ENCODE results near the gene DSTN.

DSTN gene

DNA sequence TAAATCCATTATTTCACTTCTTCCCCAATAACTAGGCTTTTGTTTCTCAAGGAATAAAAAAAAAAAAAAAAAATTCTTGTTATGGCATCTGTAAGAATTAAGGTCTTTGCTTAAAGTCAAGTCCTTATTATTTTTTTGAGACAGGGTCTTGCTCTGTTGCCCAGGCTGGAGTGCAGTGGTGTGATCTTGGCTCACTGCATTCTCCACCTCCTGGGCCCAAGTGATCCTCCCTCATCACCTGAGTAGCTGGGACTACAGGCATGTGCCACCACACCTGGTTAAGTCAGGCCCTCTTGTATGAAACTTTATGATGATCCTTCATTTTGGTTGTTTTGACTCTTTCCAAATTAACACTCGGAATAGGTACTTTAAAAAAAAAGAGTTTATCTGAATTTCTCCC is 17.3 kb downstream of the DSTN start:
- H3K4me1 Mint-ChIP-seq = no peaks in the 10 kb centered on the region
- ATAC-seq = no peak
- H3K4me3 Mint-ChIP-seq = no peak overlapping the region
- H3K9me3 Mint-ChIP-seq = no peaks in the 10 kb centered on the region
- no peak overlapping the region for H3K27ac Mint-ChIP-seq
- DNase-seq = no peak
- no peaks in the 10 kb centered on the region for H3K27me3 Mint-ChIP-seq

GRCh38 chr20:17587824-17588223 is 17.9 kb downstream of the DSTN start:
- Mint-ChIP-seq H3K9me3 (no peaks in the 10 kb centered on the region), H3K4me3 (no peak overlapping the region), H3K27me3 (no peaks in the 10 kb centered on the region), H3K4me1 (no peaks in the 10 kb centered on the region), H3K27ac (no peak overlapping the region)
- DNase-seq (no peak), ATAC-seq (no peak)

DNA sequence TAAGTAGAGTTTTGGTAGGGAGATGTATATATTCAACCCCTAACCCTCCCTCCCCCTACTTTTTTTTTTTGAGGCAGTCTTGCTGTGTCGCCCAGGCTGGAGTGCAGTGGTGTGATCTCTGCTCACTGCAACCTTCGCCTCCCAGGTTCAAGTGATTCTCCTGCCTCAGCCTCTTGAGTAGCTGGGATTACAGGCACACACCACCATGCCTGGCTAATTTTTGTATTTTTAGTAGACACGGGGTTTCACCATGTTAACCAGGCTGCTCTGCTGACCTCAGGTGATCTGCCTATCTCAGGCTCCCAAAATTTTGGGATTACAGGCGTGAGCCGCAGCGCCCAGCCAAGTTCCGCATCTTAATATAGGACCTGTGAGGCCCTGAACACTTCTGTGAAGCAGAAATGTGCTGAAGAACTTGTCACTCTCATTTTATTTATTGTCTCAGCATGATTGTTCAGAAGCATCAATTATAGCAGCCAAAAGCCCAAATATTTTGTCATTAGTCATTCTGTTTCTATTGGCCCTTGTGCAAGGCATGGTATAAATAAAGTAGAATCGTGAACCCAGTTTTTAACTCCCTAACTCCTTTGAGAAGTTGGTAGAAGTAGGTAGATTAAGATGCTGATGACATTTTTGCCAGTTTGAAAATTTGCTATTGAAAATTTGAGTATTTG is 19.4 kb downstream of the DSTN start:
- H3K4me1 Mint-ChIP-seq = no peaks in the 10 kb centered on the region
- no peaks in the 10 kb centered on the region for H3K9me3 Mint-ChIP-seq
- no peak overlapping the region for H3K27ac Mint-ChIP-seq
- H3K4me3 Mint-ChIP-seq = no peak overlapping the region
- no peak for DNase-seq
- no peak for ATAC-seq
- no peaks in the 10 kb centered on the region for H3K27me3 Mint-ChIP-seq

DNA sequence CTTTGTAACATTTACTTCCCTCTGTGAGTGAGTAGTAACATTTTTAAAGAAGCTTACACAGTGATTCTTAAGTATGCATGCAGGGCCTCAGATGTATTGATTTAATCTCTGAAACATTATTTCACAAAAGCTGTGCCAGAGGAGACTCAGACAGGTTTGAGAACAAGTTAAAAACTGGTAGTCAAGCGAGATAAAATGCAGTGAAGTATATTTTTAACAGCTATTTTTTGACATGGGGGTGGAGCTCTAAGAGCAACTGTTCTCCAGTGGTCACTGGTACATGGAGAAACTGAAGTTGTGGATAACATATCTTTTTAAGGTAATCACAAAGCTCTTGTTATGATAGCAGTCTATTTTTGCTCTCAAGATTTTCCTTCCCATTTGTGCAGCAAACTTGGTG is 20.4 kb downstream of the DSTN start:
- ATAC-seq = no peak
- no peak for DNase-seq
- Mint-ChIP-seq H3K27ac (no peak overlapping the region), H3K27me3 (no peaks in the 10 kb centered on the region), H3K4me1 (no peaks in the 10 kb centered on the region), H3K4me3 (no peak overlapping the region), H3K9me3 (no peaks in the 10 kb centered on the region)

GRCh38 chr20:17593902-17594301 is 24.0 kb downstream of the DSTN start:
- Mint-ChIP-seq H3K27ac (no peak overlapping the region), H3K4me3 (no peak overlapping the region)
- no peak for DNase-seq

GRCh38 chr20:17594443-17594842 is 24.6 kb downstream of the DSTN start:
- Mint-ChIP-seq H3K27ac (no peak overlapping the region), H3K4me3 (no peak overlapping the region), H3K4me1 (no peaks in the 10 kb centered on the region), H3K27me3 (no peaks in the 10 kb centered on the region), H3K9me3 (no peaks in the 10 kb centered on the region)
- ATAC-seq (no peak), DNase-seq (no peak)

More at GRCh38 chr20:17593902-17594301, 24.0 kb downstream of the DSTN start:
- Mint-ChIP-seq H3K9me3 (no peaks in the 10 kb centered on the region), H3K27me3 (no peaks in the 10 kb centered on the region), H3K4me1 (no peaks in the 10 kb centered on the region)
- ATAC-seq = no peak

DNA sequence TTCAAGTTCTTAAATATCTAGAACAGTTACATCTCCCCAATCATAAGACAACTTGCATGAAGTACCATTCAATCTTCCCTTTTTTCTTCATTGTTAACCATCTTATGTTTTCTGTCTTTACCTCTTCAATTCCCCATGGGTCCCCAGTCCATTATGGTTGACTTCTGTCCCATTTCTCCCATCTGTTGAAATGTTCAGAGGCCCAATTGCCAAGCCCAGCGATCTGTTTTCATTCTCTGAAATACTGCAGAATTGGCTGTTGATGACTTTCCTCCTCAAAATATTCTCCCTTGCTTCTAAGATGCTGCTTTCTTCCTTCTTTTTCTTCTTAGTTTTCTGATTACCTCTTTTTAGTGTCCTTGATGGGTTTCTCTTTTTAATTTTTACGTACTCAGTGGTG is 26.0 kb downstream of the DSTN start:
- ATAC-seq = no peak
- DNase-seq = no peak
- no peaks in the 10 kb centered on the region for H3K4me1 Mint-ChIP-seq
- no peaks in the 10 kb centered on the region for H3K9me3 Mint-ChIP-seq
- H3K27me3 Mint-ChIP-seq = no peaks in the 10 kb centered on the region
- H3K4me3 Mint-ChIP-seq = no peak overlapping the region
- H3K27ac Mint-ChIP-seq = no peak overlapping the region

DNA sequence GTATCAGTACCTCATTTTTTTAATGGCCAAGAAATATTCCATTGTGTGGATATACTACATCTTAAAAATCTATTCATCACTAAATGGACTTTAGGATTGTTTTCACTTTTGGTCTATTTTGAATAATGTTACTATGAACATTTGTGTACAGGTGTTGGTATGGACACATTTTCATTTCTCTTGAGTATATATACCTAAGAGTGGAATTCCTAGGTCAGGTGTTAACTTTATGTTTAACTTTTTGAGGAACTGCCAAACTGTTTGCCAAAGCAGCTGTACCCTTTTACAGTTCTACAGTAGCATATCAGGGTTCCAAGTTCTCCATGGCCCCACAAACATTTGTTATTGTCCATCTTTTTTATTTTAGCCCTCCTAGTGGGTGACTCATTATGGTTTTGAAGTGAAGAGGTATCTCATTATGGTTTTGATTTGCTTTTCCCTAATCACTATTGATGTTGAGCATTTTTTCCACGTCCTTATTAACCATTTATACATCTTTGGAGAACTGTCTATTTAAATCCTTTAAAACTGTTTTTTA is 28.2 kb downstream of the DSTN start:
- no peak for DNase-seq
- no peak for ATAC-seq
- Mint-ChIP-seq H3K27me3 (no peaks in the 10 kb centered on the region), H3K9me3 (no peaks in the 10 kb centered on the region), H3K4me1 (no peaks in the 10 kb centered on the region), H3K27ac (no peak overlapping the region), H3K4me3 (no peak overlapping the region)

DNA sequence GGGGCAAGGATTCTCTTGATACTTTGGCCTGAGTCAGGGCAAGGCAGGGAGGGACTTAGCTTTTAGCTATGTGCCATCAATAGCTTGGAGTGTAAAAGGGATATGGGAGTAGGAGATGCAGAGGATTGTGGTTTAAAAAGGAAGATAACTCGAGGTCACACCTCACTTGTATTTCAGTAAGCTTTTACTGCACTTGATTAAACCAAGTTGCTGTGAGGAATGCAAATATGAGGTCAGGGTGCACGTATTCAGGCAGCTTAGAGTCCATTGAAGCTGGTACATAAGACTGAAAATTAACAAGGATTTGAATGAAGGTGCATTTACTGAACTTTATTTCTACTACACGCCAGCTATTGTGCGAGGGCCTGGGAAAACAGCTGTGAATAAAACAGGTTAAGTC is 32.1 kb downstream of the DSTN start:
- Mint-ChIP-seq H3K27ac (no peak overlapping the region), H3K4me1 (no peaks in the 10 kb centered on the region), H3K27me3 (no peaks in the 10 kb centered on the region), H3K9me3 (no peaks in the 10 kb centered on the region), H3K4me3 (no peak overlapping the region)
- DNase-seq (no peak), ATAC-seq (no peak)

DNA sequence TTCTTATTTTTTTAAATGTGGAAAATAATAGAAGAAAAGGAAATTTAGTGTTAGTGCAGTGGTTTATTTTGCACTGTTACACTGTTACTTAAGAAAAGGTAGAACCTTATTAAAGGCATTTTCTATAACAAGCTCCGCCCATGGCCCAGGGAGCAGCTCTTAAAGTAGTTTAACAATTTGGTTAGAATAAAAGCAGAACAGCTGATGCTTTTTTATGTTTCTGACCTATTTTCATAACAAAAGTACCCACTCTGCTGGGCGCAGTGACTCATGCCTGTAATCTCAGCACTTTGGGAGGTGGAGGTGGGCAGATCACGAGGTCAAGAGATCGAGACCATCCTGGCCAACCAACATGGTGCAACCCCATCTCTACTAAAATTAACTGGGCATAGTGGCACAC is 32.6 kb downstream of the DSTN start:
- no peak for DNase-seq
- no peaks in the 10 kb centered on the region for H3K27me3 Mint-ChIP-seq
- ATAC-seq = no peak

DNA sequence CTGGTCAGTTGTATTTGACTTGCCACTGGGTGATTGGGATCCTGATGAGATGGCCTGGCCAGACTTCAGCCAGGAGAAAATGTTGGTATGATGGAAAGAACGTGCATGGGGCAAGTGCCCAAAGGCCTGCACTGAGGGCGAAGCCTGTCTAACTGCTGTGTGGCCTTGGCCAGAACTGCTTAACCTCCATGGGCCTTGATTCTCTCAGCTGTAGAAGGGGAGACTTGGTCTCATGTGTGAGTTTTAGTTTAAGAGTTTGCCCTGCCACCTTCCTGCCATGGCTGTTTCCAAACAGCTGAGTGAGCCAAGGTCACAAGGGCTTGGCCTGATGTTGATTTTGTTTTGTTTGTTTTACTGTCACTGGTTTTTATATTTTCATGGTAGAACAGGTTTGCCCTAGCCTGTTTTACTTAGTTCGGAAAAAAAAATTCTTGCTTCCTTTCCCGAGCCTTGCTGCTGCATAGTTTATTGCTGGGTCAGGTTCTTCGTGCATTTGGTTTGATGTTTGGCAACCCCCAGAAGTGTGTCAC is 35.3 kb downstream of the DSTN start:
- no peaks in the 10 kb centered on the region for H3K27me3 Mint-ChIP-seq
- peak overlapping the region in 1 of 2 donors; percentile 27 for H3K27ac Mint-ChIP-seq
- no peak for DNase-seq
- H3K9me3 Mint-ChIP-seq = no peaks in the 10 kb centered on the region
- H3K4me3 Mint-ChIP-seq = no peak overlapping the region
- H3K4me1 Mint-ChIP-seq = peaks cover 12% of the 10 kb centered on the region
- no peak for ATAC-seq

More for the DNA sequence above, 32.6 kb downstream of the DSTN start:
- no peaks in the 10 kb centered on the region for H3K4me1 Mint-ChIP-seq
- no peaks in the 10 kb centered on the region for H3K9me3 Mint-ChIP-seq
- no peak overlapping the region for H3K27ac Mint-ChIP-seq
- H3K4me3 Mint-ChIP-seq = no peak overlapping the region

DNA sequence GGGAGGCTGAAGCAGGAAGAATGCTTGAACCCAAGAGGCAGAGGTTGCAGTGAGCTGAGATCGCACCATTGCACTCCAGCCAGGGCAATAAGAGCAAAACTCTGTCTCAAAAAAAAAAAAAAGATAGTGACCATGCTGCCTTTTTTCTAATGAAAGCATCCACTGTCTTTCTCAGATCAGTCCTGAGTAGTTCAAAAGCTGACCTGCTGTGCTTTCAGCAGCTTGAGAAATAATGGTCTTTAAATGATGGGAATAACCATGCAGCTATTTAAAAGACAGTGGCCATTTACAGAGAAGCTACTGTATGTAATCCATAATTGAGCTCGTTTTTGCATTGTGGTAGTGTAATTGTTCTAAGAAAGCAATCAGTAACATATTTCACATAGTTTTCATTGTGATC is 36.1 kb downstream of the DSTN start:
- Mint-ChIP-seq H3K27me3 (no peaks in the 10 kb centered on the region), H3K27ac (no peak overlapping the region), H3K4me1 (peaks cover 20% of the 10 kb centered on the region), H3K4me3 (no peak overlapping the region), H3K9me3 (no peaks in the 10 kb centered on the region)
- ATAC-seq (no peak), DNase-seq (no peak)

DNA sequence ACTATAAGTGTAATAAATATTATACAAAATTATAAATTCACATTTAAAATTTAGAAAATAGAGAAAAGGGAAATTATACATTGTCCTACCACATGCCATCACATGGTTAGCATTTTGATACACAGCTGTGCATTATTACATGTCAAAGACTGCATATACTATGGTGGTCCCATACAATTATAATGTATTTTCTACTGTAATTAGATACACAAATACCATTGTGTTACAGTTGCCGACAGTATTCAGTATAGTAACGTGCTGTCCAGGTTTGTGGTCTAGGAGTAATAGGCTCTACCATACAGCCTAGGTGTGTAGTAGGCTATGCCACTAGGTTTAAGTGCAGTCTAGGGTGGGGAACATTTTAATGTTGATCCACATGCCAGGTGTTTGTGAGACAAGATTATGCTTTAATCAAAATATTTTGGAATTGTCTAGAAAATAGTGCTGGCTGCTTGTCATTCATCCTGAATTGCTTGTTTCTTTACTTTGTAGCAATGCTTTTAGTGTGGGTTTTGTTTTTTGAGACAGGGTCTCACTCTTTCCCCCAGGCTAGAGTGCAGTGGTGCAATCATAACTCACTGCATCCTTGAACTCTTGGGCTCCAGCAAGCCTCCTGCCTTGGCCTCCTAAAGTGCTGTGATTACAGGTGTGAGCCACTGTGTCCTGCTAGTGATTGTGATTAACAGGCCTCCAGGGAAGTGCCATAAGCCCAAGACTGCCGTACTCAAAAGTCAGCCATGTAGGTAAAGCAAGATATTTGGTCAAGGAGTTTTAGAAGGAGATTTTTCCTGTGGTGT is 39.0 kb downstream of the DSTN start:
- DNase-seq = no peak
- peaks cover 41% of the 10 kb centered on the region for H3K4me1 Mint-ChIP-seq
- no peak for ATAC-seq
- no peak overlapping the region for H3K4me3 Mint-ChIP-seq
- H3K9me3 Mint-ChIP-seq = no peaks in the 10 kb centered on the region
- H3K27ac Mint-ChIP-seq = peak overlapping the region; percentile 12 to 28
- no peaks in the 10 kb centered on the region for H3K27me3 Mint-ChIP-seq

DNA sequence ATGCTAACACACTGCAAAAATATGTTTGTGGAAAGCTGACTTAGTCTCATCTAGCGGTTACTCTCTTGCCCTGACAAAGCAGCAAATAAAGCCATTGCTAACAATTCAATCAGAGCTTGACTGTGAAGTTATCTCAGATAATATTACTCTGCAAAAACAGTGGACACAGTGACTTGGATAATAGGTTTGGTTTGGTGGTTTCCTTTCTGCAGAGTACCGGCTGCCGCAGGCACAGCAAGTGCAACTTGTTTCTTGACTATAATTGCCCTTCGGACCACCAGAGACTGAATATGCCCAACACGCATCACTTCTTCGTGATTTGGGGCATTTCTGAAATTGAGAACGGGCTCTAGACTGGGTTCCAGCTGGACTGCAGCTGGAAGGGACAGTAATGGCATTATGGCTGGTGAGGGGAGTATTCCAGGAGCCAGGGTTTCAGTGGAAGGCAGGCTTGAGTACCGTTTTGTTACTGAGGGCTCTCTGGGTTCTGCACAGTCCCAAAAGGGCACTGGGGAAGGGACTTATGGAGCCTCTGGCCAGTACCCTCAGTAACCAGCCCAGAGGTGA is 40.0 kb downstream of the DSTN start:
- Mint-ChIP-seq H3K27me3 (no peaks in the 10 kb centered on the region), H3K27ac (peak overlapping the region in 1 of 2 donors; percentile 61), H3K4me1 (peaks cover 41% of the 10 kb centered on the region), H3K4me3 (no peak overlapping the region), H3K9me3 (no peaks in the 10 kb centered on the region)
- ATAC-seq (no peak), DNase-seq (no peak)

- peaks cover 41% of the 10 kb centered on the region for H3K4me1 Mint-ChIP-seq
- H3K4me3 Mint-ChIP-seq = peak overlapping the region; percentile 41 to 42
- DNase-seq (peak; percentile 25 to 54), ATAC-seq (peak; percentile 72)
- no peaks in the 10 kb centered on the region for H3K9me3 Mint-ChIP-seq
- peak overlapping the region; percentile 12 to 33 for H3K27ac Mint-ChIP-seq
- no peaks in the 10 kb centered on the region for H3K27me3 Mint-ChIP-seq
These were observed 40.9 kb downstream of the DSTN start for GRCh38 chr20:17610566-17611289.

Measured in stimulated activated naive CD8-positive, alpha-beta T cell treated with anti-CD3 and anti-CD28 coated beads, Interleukin-15, amount 100 ng/mL, for 72 hours (primary cell).